HG02798 (cell line): ENCODE data around the gene MRTO4.
"Not testable (repeated sequence)": the region's sequence is repeated elsewhere in the genome, so short reads cannot be mapped to it uniquely, and the experiment has no call there.

Experiments used
- ATAC-seq: cut with Tn5 transposase; IDR thresholded peaks from one replicate; pipeline ENCODE4 v1.9.1; 2021; ENCODE audit warnings: mild to moderate bottlenecking; ENCODE audit not compliant: unreplicated experiment, poor library complexity

The MRTO4 gene

DNA sequence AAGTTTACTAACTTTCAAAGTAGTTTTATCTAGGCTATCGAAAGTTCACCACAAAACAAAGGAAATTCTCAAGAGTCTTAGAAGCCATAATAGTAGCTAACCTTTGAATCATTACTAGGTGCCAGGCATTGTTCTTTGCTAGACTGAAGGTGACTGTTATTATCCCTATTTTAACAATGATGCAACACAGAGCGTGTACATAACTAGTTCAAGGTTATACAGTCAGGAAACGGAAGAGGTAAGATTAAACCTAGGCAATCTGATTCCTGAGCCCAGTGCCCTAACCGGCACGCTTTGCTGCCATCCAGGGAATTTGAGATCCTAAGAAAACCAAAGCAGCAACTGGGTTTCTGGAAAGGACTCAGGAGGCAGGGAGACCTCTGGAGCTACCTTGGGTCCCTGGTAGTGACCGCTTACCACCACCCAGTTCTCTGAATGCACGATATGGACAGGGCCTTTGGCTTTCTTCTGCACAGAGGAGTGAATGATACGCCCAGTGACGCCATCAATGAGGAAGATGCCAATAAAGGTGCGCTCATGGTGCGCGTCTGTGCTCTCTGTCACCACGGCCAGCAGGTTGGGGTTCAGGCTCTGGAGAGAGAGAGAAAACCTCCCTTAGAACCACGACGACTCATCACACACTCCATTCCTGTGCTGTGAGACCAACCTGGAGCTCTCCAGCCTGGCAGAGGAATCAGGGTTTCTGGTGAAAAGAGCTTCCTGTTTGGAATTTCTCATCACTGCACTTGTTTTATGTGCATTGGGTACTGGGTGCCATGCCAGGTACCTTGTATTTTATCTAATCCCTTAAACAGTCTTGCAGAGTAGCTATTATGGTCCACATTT lies 28.4 kb upstream of the MRTO4 start:
- ATAC-seq, result no peak

DNA sequence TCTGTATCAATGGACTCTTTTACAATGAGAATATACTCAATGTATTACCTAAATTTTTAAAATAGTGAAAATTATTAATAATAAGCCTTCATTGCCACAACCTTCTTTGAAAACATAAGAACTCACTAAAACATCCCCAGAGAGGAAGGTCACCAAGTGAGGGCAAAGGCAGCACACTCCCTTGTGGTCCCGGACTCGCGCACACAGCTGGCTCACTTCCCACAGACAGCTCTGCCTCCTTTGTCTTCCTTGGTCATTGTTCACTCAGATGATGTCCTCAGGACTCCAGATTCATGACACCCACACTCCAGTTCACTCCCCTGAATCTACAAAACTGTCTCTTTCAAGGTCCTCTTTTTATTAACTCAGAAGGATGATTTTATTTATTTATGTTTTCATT lies 22.4 kb upstream of the MRTO4 start:
- ATAC-seq, result no peak

GRCh38 chr1:19229828-19230325 lies 21.7 kb upstream of the MRTO4 start:
- no peak for ATAC-seq

- not testable (repeated sequence) for ATAC-seq
Observed at GRCh38 chr1:19231736-19232523, 19.7 kb upstream of the MRTO4 start.

DNA sequence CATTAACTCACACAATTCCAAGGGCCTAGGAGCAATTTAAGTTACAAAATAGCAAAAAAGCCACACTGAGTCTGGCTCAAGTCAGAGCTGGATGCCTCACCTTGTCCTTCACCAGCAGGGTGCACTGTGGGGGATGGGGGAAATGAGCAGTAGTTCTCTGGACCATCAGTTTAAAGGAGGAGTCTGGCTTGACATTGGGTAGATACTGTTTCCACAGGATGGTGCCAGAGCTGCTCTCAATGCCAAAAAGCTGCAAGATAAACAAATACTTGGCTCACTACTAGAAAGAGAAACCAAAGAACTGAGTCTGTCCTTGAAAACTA lies 19.1 kb upstream of the MRTO4 start:
- ATAC-seq, result no peak

DNA sequence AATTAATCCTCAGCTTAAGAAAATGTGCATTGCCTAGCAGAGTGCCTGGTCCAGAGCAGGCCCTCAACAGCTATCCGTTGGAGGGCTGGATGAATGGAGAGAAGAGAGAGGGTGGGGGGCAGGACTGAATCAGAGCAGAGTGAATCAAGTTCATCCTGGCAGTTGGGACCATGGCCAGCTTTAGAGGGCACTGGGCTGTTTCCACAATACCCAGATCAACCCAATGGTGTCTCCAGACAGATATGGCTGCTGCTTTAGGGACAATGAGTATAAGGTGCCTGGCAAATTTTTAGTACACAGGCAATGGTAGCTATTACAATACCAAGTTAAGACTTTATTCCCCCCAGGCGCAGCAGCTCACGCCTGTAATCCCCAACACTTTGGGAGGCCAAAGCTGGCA lies 17.4 kb upstream of the MRTO4 start:
- no peak for ATAC-seq

DNA sequence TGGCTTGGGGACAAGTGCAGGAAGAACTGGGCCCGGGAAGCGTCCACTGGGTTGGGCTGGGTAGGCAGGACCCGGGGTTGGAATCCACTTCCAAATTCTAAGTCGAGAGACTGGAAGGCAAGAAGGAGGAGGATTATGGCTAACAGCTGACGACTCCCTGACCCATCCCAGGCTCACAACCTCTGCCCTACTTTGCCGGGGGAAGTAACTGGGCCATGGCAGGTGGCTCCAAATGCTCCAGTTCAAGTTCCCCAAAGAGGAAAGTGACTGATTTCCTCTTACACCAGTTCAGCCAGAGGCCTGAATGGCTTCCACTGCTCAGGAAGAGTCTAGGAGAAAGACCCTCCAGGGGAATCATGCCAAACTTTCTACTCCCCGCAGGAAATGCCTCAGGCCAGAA lies 11.7 kb upstream of the MRTO4 start:
- no peak for ATAC-seq

- ATAC-seq, result no peak
Observed at GRCh38 chr1:19240673-19241538, 10.7 kb upstream of the MRTO4 start.

GRCh38 chr1:19250629-19251304 lies 838 bp upstream of the MRTO4 start:
- no peak for ATAC-seq

DNA sequence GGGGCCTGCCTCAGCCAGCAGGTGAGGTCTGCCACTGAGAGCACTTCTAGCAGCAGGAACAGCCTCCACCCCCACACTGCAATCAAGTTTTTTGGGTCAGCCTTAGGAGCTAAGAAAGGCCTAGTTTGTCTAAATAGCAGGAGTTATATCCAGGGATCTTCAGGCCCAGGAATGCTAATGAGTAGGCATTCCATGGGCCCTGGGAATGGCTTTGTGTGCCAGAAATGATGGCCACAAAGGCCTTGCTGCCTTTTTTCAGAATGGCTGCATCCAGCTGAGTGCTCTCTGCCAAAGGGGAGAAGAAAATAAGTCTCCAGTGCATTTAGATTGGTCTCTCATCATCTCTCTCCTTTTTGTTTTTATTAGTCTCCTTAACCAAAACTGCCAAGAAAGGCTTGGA lies 2.8 kb downstream of the MRTO4 start:
- ATAC-seq, result no peak

- no peak for ATAC-seq
Observed at GRCh38 chr1:19255288-19255687, 3.7 kb downstream of the MRTO4 start.

- not testable (repeated sequence) for ATAC-seq
Observed at GRCh38 chr1:19256301-19256700, 4.7 kb downstream of the MRTO4 start.

- ATAC-seq, result no peak
Observed at GRCh38 chr1:19257178-19257914, 5.7 kb downstream of the MRTO4 start.

- no peak for ATAC-seq
Observed at GRCh38 chr1:19258353-19258752, 6.7 kb downstream of the MRTO4 start.

DNA sequence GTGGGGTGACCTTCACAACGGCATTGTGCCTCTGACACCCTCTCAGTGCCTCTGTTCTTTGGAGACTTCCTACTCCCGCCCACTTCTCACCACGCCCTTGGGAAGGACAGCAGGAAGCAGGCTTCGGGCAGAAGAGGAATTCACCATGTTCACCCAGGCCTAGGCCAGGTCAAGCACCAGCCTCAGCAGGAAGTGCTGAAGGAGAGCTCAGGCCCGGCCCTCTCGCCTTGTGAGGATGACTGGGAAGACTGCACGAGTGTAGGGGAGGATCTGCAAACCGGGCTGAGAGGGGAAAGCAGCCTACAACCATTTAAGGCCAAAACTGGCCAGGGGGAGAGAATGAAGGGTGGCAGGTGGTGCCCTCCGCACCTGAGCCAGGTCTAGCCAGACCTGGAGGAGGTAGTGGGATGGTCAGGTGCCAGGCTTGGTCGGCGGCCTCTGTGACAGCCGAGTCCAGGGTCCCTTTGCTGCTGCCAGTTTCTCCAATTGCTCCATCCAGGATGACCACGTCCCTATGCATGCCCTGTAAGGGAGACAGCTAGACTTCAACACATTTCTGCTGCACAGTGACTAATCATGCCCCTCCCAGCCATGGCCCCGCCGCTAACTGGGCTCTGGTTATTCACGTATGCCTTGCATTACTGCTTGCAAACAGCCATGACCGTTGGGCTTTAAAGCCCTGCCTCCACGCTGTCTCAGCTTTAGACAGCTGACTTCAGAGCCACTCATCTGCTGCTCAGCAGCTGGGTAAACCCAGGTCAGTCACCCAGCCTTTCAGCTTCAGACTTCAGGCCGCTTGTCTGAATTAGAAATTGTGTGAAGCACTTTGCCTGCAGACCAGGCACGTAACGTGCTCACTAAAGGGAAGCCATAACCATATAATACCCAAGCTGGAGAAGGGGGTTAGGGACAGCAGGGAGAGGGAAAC lies 8.9 kb downstream of the MRTO4 start:
- no peak for ATAC-seq

- ATAC-seq, result no peak
Observed at GRCh38 chr1:19262047-19262446, 10.4 kb downstream of the MRTO4 start.

GRCh38 chr1:19262744-19263143 lies 11.1 kb downstream of the MRTO4 start:
- ATAC-seq, result no peak

DNA sequence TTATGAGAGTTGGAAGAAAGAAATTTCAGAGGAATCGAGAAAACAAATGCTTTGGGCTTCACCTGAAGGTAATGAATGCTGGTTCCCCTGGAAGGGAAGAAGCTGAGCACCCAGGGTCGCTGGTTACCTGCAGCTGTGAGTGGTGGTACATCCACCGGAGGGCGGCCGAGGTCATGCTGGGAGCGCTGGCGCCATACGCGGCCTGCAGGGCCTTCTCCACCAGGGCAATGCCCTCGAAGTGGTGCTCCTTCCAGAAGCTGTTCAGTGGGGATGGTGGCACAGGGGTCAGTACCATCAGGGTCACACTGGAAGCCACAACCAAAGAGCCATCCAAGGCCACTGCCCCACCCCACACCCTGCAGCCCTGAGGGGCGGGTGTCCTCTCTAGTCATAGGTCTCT lies 16.8 kb downstream of the MRTO4 start:
- ATAC-seq, result no peak
